Measurements from ENCODE around the gene NGRN. TPM values are rescaled to one million over a fixed set of nuclear protein-coding genes. Genes with fewer than 3 reads are reported as not detected.

The NGRN gene
- polyA plus RNA-seq, 1 donor from 2014 or later, result 466 TPM

DNA sequence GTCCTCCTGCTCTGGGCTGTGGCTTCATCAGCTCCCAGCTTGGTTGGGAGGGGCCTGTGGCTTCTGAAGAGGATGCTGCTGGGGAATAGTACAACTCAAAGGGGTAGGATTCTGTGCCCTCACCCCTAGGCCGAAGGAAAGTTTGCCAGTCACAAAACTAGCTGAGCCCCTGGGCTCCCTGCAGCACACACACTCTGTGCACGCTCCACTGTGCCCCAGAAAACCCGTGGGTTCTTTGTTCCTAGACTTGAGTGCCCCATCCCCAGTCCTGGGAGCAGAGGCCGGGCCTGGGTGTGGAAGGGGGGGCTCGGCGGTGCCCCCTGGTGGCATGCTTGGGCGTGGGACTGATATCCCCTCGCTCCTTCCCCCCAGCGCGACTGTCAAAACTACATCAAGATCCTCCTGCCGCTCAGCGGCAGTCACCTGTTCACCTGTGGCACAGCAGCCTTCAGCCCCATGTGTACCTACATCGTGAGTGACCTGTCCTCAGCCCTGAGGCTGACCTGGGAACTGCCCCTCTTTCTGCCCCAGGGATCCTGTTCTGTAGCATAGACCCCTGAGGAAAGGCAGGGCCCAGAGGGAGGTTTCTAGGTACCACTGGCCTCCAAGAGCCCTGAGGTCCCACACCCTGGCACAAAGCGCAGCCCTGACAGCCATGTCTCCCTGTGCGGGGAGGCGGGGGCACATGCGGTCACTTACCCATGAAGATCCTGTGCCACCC, 45.9 kb upstream of the NGRN start:
- Histone ChIP-seq H3K36me3 (ENCODE audit: insufficient read depth, low read length) (no peaks in the 10 kb centered on the region), H3K27ac (ENCODE audit: low read length) (no peak overlapping the region)
- TF ChIP-seq CTCF (IDR thresholded peaks at IDR 0.05; ENCODE audit: poor library complexity, severe bottlenecking), result peak; percentile 36
- peak; percentile 23 for TF ChIP-seq RAD21 (conservative IDR thresholded peaks at IDR 0.05)
- no peak for TF ChIP-seq EZH2 (IDR thresholded peaks at IDR 0.05; ENCODE audit: borderline replicate concordance, insufficient read depth, low read length, poor library complexity, severe bottlenecking)
- no peak for TF ChIP-seq MXI1 (conservative IDR thresholded peaks at IDR 0.05; ENCODE audit: poor library complexity, severe bottlenecking)
- TF ChIP-seq EP300 (conservative IDR thresholded peaks at IDR 0.05; ENCODE audit: poor library complexity, severe bottlenecking), result no peak
- TF ChIP-seq POLR2AphosphoS5 (IDR thresholded peaks at IDR 0.05), result no peak
- TF ChIP-seq TAF1 (IDR thresholded peaks at IDR 0.05; ENCODE audit: low read depth), result no peak
- TF ChIP-seq, protein P1, sequence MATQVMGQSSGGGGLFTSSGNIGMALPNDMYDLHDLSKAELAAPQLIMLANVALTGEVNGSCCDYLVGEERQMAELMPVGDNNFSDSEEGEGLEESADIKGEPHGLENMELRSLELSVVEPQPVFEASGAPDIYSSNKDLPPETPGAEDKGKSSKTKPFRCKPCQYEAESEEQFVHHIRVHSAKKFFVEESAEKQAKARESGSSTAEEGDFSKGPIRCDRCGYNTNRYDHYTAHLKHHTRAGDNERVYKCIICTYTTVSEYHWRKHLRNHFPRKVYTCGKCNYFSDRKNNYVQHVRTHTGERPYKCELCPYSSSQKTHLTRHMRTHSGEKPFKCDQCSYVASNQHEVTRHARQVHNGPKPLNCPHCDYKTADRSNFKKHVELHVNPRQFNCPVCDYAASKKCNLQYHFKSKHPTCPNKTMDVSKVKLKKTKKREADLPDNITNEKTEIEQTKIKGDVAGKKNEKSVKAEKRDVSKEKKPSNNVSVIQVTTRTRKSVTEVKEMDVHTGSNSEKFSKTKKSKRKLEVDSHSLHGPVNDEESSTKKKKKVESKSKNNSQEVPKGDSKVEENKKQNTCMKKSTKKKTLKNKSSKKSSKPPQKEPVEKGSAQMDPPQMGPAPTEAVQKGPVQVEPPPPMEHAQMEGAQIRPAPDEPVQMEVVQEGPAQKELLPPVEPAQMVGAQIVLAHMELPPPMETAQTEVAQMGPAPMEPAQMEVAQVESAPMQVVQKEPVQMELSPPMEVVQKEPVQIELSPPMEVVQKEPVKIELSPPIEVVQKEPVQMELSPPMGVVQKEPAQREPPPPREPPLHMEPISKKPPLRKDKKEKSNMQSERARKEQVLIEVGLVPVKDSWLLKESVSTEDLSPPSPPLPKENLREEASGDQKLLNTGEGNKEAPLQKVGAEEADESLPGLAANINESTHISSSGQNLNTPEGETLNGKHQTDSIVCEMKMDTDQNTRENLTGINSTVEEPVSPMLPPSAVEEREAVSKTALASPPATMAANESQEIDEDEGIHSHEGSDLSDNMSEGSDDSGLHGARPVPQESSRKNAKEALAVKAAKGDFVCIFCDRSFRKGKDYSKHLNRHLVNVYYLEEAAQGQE (IDR thresholded peaks at IDR 0.05; ENCODE audit: borderline replicate concordance), result no peak
- peak; percentile 41 for TF ChIP-seq SMC3 (conservative IDR thresholded peaks at IDR 0.05; ENCODE audit: poor library complexity)

DNA sequence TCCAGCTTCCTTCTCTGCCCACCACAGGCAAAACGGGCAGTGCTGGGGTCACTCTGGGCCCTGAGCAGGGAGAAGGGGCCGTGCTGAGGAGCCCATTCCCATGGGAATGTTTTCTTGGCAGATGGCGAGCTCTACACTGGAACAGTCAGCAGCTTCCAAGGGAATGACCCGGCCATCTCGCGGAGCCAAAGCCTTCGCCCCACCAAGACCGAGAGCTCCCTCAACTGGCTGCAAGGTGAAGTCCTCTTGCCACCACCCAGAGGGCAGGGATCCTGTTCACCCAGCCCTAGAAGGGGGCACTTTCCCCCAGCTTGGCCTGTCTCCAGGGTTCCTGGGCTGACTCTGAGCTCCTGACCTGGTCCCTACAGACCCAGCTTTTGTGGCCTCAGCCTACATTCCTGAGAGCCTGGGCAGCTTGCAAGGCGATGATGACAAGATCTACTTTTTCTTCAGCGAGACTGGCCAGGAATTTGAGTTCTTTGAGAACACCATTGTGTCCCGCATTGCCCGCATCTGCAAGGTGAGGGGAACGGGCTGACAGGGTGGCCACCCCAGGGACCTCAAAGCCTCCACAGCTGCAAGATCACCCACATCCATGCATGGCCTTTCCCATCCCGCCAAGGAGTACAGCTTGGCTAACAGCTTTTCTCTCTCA, 44.1 kb upstream of the NGRN start:
- peak; percentile 20 for TF ChIP-seq RAD21 (conservative IDR thresholded peaks at IDR 0.05)
- peak; percentile 31 for TF ChIP-seq CTCF (IDR thresholded peaks at IDR 0.05; ENCODE audit: poor library complexity, severe bottlenecking)
- TF ChIP-seq SMC3 (conservative IDR thresholded peaks at IDR 0.05; ENCODE audit: poor library complexity), result no peak
- Histone ChIP-seq H3K79me2 (replicated peaks; ENCODE audit: insufficient read depth, low read length) (no peaks in the 10 kb centered on the region), H3K4me3 (ENCODE audit: low read length) (no peak overlapping the region), H3F3A (ENCODE audit: insufficient read depth, low read length, poor library complexity, severe bottlenecking) (no peaks in the 10 kb centered on the region), H4K20me1 (ENCODE audit: insufficient read depth) (no peaks in the 10 kb centered on the region), H3K9ac (ENCODE audit: low read length) (no peak overlapping the region), H3K9me2 (ENCODE audit: insufficient read depth, low read length) (no peaks in the 10 kb centered on the region), H3K9me3 (ENCODE audit: low read length) (no peaks in the 10 kb centered on the region), H3K27me3 (ENCODE audit: insufficient read depth, low read depth, low read length) (no peaks in the 10 kb centered on the region), H2AFZ (ENCODE audit: low read depth, low read length) (no peak overlapping the region), H3K27ac (ENCODE audit: low read length) (no peak overlapping the region), H3K36me3 (ENCODE audit: insufficient read depth, low read length) (no peaks in the 10 kb centered on the region), H3K4me2 (ENCODE audit: low read length) (no peak overlapping the region)

More for the DNA sequence above, 45.9 kb upstream of the NGRN start:
- H3K4me3 ChIP-seq (ENCODE audit: low read length), result no peak overlapping the region
- no peaks in the 10 kb centered on the region for H4K20me1 ChIP-seq (ENCODE audit: insufficient read depth)
- no peaks in the 10 kb centered on the region for H3F3A ChIP-seq (ENCODE audit: insufficient read depth, low read length, poor library complexity, severe bottlenecking)
- peaks cover 4% of the 10 kb centered on the region for H3K79me2 ChIP-seq (replicated peaks; ENCODE audit: insufficient read depth, low read length)
- H3K9ac ChIP-seq (ENCODE audit: low read length), result no peak overlapping the region
- H3K27me3 ChIP-seq (ENCODE audit: insufficient read depth, low read depth, low read length), result no peaks in the 10 kb centered on the region
- H3K9me3 ChIP-seq (ENCODE audit: low read length), result no peaks in the 10 kb centered on the region
- H3K9me2 ChIP-seq (ENCODE audit: insufficient read depth, low read length), result no peaks in the 10 kb centered on the region
- no peak overlapping the region for H2AFZ ChIP-seq (ENCODE audit: low read depth, low read length)
- no peak overlapping the region for H3K4me2 ChIP-seq (ENCODE audit: low read length)
